NT2/D1 (cell line): ENCODE data around the gene RNF10.

Experiments used
- SUZ12 ChIP-seq: IDR thresholded peaks from 2 replicates; pipeline ENCODE4 v1.6.1; 2011; ENCODE audit not compliant: insufficient read length, insufficient read depth; ENCODE audit errors: extremely low read depth
- ZNF274 ChIP-seq: IDR thresholded peaks from 2 replicates; pipeline ENCODE4 v1.6.1; 2011; ENCODE audit warnings: mild to moderate bottlenecking, low read depth, low read length

DNA sequence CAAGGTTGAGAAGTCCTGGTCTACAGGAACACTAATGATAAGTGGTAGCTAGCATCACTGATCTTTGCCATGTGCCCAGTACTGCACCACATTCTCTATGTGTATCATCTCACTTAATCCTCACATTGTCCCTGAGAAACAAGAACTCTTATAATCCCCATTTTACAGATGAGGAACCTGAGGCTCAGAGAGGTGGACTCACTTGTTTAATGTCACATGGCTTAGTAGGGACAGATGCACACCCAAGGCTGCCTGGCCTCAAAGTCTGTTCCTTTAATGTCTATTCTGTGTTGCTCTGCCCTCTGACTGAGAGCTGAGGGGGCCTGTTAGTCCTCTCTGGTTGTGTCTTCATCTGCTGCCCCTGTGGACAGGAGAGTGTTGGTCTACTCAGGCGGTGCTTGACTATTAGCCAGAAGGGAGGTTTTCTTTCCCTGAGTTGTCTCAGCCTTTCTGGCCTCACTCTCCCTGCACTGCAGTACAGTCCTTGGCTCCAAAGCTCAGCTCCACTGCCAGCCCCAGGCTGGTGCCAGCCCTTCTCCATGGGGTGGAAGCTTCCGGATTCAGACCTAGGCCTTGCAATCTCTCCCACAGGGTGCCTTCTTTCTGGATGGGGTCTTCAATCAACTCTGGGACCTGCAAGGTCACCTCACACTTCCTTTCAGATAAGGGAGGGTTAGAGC is 43.2 kb upstream of the RNF10 start:
- TF ChIP-seq ZNF274 (no peak), SUZ12 (no peak)
